ENCODE results near the gene LHFPL3.

- no peak for TF ChIP-seq CTCF (IDR thresholded peaks at IDR 0.05)
- no peak for TF ChIP-seq POLR2A (IDR thresholded peaks at IDR 0.05)
Measured at GRCh38 chr7:104286839-104287238, 41.6 kb upstream of the LHFPL3 start.
